Bone marrow (tissue), 2 donors: Measurements from ENCODE around the gene TMEM31.

ENCODE experiments used
- DNase-seq, 2 donors: peaks; one replicate each; lab custom pipeline; 2025; lab: John Stamatoyannopoulos, UW

TMEM31 gene, protein sequence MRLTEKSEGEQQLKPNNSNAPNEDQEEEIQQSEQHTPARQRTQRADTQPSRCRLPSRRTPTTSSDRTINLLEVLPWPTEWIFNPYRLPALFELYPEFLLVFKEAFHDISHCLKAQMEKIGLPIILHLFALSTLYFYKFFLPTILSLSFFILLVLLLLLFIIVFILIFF

DNA sequence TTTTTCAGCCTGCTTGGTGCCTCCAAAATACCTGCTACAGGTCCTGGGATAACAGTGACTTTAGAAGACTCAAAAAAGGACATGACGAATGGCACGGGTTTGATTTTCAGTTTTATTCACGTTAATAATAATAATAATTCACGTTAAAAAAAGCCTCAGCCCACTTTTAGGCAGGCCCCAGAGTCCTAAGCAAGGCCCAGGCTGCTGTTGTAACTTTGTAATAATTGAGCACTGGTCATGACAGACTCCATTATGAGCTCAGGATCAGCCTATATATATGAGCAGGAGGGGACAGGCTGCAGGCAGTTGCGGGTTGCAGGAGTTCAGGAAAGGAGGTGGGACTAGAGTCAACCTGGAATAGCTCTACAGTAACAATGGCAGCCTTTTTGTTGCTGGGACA is at the start of gene TMEM31:
Gene TMEM31 (plus strand): TSS at position 301 of the 400 bp plus-strand sequence. CDS start 1,350 bp downstream, outside the sequence.
- DNase-seq, result no peak

DNA sequence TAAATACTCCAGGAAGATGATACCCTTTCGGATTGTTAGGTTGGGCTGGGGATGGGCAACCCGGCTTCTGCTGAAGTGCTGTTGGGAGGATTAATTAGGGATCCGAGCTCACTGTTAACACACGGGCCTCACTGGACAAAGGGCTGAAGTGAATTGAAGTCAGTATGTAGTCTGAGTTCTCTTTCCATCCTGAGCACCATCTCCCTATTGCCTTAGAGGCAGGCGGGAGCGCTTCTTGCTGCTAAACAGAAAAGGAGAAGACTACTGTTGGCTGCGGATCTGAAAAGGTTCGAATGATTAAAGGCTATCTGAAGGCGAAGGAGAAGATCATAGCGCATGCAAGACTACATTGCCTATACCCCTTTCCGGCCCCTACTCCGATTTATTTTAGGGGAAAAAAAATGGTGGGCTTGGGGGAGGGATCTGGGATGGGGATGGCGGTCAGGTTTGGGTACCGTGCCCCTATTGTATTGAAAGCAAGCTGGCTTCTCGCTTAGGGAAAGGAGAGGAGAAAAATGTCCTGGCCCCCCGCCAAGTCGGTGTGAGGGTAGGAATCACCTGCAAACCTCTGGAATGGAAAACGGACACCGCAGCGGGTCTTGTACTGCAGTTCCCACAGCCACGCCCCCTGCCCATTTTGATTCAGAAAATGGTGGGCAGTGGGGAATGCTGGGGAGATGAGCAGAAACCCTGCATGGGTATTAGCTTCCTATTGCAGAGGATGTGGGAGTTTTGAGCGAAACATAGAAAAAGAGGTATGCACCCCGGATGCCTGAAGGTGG is 46.5 kb upstream of the TMEM31 start:
- DNase-seq, result no peak

DNA sequence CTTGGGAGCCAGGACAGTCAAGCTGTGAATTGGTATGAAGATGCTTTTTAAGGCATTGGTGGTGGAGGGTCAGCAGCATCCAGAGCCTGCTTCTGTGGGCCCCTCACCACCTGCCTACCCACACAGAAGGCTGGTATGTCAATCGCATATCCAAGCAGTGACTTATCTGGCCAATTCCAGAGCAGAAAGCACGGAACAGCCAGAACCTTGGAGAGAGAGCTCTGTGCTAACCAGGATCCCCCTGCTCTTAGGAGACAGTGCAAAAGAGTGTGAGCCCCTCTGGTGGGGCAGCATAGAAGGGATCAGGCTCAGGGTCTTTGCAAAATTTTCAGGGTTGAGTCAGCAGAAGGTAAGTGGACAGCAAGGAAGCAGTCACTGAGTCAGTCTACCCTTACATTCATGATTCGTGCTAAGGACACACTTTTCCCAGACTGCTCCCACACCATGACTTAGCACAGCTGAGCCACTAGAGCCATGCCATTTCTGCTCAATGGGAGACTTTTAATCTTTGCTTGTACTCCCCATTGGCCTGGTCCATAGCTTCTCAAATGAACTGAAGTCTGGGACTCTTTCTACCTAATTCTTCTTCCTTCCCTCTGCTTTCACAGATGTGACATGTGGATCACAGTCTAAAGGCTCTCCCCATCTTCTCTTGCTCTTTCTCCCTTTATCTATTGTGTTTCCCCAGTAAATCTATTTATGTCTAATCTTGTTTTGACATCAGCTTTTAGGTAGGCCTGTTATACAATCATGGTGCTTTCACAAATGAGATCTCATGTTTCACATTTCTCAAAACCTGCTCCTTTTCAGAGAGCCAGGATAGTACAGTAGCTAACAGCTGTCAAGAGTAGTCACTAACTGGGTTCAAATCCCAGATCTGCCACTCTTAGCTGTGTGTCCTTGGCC is 44.3 kb upstream of the TMEM31 start:
- no peak for DNase-seq

DNA sequence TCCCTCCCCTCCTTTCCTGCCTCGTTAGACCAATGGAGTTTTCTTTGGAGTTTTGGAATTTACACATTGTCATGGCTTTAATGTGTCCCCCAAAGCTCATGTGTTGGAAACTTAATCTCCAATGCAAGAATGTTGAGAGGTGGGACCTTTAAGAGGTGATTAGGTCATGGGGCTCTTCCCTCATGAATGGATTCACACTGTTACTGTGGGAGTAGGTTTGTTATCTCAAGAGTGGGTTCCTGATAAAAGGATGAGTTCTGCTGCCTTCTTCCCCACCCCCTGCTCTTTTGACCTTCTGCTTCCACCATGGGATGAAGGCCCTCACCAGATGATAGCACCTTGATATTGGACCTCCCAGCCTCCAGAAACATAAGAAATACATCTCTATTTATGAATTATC is 41.0 kb upstream of the TMEM31 start:
- DNase-seq, result no peak

DNA sequence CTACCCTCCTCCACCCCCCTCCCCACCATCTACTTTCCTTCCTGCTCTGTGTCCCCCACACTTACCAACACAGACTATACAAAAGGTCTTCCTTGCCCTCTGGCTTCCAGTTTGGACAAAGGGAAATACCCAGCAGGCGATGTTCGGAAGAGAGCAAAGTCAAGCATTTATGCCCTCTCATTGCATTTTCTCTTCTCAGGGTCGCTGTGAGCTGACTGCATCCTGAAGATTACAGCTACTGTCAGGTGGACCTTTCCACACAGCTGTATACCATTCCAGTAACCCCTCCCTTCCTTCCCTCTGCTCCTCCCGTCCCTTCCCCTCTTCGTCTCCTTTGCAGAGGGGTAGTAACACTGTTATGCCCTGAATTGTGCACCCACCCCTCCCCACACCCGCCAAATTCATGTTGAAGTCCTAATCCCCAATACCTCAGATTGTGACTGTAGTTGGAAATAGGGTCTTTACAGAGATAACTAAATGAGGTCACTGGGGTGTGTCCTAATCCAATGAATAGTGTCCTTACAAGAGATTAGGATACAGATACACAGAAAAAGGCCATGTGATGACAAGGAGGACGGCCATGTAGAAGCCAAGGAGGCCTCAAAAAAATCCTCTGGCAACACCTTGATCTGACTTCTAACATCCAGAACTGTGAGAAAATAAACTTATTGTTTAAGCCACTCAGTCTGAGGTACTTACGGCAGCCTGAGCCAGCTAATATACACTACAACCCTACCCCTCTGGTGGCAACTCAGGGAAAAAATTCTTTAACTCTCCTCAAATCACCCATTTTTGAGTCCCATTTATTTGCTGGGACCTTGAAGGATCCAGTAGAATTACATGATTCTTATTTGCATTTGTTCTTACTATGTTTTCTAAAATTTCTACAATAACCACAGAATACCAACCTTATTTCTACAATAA is 35.9 kb upstream of the TMEM31 start:
- DNase-seq, result no peak

DNA sequence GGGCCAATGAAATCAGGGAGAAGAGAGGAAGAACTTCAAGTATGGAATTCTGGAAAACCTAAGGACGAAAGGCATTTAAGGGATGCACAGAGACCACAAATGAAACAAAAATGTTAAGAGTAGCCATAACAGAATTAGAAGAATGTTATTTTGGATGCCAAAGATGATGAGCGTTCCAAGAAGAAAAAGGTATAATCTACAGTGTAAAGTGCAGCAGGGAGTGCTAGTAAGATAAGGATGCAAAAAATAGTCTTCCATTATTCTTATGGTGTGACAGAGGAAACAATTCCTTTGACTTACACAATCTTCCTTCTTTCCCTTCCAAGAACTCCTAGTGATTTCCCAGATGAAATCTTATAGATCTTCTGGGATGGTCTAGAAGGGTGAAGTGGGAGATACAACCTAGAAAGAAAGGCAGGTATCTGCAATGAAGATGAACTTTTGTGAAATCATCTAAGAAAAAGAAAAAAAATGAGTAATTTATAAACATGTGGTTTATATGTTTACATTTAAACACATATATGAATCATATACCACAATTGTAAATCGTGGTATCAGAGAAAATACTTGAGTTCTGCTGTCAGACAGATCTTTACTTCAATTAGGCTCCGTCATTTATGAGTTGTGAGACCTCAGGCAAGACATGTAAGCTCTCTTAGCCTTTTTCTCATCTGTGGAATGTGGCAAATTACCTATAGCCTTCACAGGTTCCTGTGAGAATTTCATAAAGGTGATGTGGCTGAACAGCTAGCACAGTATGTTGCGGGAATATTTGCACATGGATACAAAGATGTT is 32.3 kb upstream of the TMEM31 start:
- DNase-seq, result no peak

DNA sequence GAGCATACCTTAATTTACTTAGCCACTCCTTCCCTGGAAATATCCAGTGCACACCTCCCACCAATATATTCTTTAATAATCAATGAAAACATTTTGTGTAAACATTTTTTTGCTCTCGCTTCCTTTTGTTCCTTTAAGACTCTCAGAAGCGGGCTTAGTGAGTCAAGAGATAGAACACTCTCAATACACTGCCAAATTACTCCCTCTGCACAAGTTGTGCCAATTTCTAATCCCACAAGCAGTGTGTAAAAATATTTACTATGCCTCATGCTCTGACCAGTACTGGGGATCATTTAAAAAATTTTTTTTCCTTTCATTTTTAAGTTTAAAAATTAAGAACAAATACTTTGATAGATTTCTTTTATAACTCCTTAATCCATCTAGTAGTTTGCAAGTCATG is 29.3 kb upstream of the TMEM31 start:
- no peak for DNase-seq

DNA sequence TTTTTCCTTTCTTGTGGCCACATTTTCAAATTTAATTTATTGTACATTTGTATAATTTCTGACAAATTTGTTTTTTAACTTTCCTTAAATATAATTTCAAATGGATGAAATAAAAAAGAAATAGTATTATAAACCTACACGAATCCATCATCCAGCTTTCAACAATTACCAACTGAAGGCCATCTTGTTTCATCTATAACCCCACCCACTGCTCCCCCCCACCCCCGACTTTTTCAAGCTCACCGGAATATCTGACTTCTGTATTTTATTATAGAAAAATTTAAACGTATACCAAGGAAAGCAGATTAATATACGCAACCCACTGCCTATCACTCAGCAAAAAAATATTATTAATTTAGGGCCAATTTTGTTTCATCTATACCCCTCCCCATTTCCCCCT is 25.3 kb upstream of the TMEM31 start:
- no peak for DNase-seq

DNA sequence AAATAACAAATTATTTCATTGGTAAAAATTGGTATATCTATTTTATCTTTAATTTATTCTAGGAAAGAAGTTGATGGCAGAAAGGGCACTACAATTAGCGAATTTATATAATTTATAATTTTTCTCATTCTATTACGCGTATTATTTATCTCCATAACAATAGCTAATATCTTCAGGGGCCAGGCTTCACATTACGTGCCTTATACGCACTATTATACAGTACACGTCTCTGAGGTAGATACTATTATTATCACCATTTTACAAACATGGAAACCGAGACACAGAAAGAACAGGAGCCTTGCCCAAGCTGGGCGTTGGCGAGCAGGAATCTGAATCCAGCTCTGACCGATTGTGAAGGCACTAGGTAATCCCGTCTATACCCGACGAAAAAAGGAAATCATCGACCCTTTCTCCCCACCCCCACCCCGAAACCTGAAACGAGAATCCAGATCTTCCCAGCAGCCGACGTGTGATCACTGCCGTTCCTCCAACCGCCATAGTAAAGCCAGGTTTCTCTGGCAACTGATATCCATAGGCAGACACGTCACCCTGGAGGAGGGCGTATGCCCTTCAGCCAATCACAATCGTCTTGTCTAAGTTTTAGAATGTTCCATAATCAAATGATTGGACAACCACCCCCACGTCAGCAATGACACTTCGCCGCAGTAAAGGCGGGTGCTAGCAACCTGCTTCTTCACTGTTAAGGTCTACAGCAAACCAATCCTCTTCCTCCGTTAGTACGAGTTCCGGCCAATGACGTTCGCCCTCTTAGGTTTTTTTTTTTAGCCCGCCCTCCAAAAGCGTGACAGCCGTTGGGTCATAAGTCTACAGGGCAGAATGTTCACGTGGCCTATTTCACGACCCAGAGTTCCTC is 24.3 kb upstream of the TMEM31 start, which contains the start of gene MORF4L2:
Gene MORF4L2 (minus strand): TSS at position 501 of the 874 bp plus-strand sequence. CDS start 9,672 bp downstream, outside the sequence.
- peak; percentile 32 to 88 for DNase-seq

DNA sequence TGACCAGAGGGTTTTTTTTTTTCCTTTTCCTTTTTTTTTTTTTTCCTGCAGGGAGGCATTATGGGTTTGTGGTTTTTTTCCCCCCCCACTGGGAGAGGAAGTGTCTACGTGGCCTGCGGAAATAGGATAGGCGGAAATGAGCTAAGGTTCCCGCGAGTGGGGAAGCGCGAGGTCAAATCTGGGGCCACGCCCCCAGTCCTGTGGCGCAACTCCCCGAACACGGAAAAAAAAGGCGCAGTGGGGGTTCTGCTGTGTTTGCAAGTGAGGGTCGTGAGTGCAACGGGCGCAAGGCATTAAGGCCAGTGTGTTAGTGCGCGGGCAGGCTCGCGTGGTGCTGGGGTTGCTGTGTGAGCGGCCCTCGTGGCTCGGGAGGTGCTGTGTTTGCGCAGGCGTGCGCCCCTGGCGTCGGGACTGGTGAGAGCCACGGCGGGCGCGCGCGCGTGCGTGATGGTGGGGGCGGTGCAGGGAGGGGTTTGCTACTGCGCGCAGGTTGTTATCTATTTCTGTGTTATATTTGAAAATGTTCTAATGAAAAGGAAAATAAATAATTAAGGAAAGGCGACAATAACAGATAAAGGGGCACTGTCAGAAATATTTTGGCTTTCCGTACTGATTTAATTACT is 23.5 kb upstream of the TMEM31 start:
- DNase-seq, result peak; percentile 62 to 88

DNA sequence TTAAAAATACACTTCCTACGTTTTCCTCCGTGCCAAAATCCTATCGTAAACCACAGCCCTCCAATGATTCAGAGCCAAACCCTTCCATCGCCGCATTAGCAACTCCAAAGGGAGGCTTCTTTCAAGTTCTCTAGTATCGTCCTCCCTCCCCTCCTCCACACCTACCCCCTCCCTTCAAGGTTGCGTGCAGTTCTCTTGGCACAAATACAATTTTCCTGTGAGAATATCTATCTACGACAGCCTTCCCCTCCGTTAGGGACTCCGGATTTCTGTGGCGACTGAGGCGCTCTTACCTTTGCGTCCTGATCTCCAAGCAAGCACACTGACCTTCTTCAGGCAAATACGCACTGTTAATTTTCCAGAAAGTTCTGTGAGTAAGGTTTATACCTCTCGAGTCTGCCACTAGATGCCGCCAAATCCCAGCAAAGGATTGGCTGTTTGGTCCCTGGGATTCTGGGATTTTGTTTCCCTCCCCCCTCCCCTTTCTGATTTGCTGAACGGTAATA is 23.0 kb upstream of the TMEM31 start:
- DNase-seq, result peak; percentile 1 to 40

DNA sequence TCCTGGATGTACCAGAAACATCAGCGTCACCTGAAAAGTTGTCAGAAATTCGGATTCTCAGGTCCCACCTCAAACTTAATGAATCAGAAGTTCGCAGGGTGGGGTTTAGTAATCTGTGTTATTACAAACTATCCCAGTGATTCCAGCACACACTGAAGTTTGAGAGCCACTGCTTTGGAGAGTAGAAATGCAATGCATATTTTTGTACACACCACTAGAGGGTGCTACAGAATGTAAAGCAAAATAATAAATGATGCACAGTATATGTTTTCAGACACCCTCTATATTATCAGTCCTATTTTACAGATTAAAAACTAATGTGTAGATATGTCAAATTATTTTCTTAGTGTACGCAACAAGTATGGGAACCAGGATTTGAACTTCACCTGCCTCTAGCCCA is 21.8 kb upstream of the TMEM31 start:
- DNase-seq, result peak in 1 of 2 donors; percentile 26

DNA sequence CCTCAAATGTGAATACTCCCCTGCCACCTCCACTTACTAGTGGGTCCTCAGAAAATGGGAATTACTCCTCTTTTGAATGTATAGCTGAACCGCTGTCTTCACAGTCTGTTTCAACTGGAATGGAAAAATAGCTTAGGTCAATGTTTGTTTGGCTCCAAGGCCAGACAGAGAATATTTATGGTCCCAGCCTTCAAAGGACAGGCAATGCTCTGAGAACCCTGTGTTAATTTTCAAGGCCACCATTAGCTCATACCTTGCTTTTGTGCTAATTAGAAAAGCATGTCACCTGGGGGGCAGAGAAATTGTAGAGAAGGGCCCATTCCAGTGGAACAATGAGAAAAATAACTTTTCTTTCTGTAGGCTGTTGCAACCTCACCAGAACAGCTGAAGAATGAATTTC is 19.6 kb upstream of the TMEM31 start:
- DNase-seq, result no peak

DNA sequence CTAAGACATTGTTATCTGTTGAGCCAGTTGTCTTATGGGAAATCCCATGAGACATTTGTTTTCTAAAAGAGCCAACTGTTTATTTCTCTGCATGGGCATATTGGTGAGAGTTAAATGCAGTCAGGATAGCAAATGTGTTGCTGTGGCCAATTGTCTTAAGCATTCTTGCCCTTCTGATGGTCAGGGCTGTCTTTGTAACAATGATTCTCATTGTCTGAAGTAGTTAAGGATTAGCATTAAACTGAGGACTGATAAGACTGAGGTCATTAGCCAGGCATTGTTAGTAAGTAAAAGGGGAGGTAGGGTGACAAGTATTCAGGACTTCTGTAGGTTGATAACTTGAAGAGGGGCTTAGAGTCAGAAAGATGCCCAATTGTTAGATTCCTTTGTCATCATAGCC is 13.0 kb upstream of the TMEM31 start:
- DNase-seq, result no peak

DNA sequence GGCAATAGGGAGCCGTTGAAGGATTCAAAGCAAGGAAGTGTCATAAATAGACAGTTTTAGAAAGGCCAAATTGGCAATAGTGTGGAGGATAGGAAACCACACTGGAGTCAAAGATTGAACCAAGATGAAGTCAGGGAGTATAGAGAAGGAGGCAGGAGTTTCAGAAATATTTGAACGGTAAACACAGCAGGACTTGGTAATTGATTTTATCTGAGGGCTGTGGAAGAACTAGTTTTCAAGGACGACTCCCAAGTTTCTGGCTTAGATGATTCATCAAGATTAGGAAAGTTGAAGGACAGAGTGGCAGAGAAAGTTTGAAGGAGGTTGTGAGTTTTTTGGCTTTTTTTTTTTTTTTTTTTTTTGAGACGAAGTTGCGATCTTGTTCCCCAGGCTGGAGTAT is 11.5 kb upstream of the TMEM31 start:
- no peak for DNase-seq

DNA sequence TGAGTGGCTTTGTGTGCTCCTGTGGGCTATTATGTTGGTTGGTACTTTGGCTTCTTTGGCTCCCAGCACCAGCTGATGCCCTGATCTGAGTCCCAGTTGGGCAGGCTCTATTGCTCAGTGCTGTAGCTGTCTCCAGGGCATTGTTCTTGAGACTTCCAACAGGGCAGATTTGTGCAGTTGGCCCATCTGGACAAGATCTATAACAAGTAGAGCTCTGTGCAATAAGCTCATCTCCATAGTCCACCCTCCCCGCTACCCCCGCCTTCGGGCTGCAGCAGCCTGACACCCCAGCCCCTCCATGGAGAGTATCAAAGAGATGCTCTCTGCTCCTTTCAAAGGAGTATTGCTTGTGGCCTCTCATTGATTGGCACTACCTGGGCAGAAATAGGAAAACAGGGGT is 5.8 kb upstream of the TMEM31 start:
- DNase-seq, result no peak

DNA sequence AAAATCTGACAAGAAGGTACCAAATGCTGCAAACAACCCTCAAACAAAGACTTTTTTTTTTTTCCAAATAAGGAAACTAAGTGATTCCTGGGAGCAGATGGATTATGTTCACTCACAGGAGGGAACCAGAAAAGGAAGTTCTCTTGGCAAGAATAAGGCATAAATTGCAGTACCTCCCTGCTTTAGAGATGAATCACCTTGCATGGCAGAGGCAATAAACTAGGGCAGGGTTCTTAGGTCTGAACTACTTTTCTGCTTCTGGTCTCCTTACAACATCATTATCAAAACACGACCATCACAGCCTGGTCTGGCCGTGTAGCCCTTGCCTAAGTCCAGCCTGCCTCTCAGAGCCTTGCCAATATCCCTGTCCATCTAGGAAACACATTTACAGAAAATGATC is 6.3 kb downstream of the TMEM31 start:
- DNase-seq, result no peak

DNA sequence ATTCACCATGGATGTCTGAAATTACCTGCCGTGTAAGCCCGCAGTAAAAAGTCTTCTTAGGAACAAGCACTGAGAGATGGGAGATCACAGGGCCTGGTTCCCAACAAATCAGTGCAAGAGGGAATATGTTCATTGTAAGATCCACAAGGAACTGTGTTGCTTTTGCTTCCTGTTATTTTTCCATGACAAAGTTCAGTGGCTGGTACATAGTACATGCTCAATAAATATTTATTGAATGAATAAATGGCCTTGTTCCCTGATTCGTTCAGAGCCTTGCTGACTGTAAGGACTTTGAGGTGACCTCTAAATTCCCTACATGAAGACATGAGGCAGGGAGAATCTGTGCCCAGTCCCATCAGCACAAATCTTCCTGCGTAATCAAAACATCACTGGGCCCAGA is 7.4 kb downstream of the TMEM31 start:
- DNase-seq, result no peak

DNA sequence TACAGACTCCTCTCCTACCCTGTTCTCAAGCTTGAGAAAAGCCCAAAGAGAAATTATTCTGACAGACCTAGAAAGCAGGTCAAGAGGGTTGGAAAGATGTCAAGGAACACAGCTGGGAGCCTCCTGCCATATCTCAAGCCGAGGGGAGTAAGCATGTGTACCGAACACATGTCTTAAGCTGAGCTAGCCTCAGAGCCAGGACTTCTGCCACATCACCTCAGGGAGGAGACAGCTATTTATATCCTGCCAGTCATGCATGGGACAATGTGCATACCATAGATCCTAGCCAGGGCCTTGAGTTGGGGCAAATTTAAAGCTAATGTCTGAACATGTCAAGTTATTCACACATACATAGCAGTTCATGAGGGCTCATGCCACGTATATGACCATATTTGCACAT is 11.8 kb downstream of the TMEM31 start:
- DNase-seq, result no peak
